ENCODE results near the gene ADARB2.

GRCh38 chr10:1542941-1543340 lies 194.4 kb downstream of the ADARB2 start:
- no peak for TF ChIP-seq CTCF (IDR thresholded peaks at IDR 0.05)
- no peak for TF ChIP-seq POLR2A (IDR thresholded peaks at IDR 0.05)
- no peak for TF ChIP-seq POLR2AphosphoS5 (IDR thresholded peaks at IDR 0.05)
